ENCODE data around the gene SLC51B.

SLC51B gene

DNA sequence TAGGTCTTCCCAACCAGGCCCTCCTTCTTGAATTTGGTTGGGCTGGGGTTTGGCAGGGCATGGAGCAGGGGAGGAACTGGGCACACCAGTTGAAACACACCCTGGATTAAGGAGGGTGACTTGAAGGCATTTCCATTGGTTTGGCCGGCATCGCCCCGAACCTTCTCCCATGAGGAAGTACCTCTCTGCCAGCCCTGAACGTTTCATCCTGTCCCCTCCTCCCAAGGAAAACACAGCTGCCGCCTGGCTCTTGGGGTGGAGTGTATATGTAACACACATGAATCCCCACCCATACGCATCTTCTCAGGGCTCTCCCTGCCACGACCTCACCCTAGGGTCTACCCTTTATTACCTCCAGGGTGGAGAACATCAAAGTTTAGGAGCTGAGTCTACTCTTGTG is 55.3 kb downstream of the SLC51B start:
- no peak for DNase-seq (ENCODE audit: low read depth in 2 of 2)

- DNase-seq (ENCODE audit: low read depth in 2 of 2) = peak; percentile 38 to 43
These were observed 56.3 kb downstream of the SLC51B start for GRCh38 chr15:65101411-65101890.

DNA sequence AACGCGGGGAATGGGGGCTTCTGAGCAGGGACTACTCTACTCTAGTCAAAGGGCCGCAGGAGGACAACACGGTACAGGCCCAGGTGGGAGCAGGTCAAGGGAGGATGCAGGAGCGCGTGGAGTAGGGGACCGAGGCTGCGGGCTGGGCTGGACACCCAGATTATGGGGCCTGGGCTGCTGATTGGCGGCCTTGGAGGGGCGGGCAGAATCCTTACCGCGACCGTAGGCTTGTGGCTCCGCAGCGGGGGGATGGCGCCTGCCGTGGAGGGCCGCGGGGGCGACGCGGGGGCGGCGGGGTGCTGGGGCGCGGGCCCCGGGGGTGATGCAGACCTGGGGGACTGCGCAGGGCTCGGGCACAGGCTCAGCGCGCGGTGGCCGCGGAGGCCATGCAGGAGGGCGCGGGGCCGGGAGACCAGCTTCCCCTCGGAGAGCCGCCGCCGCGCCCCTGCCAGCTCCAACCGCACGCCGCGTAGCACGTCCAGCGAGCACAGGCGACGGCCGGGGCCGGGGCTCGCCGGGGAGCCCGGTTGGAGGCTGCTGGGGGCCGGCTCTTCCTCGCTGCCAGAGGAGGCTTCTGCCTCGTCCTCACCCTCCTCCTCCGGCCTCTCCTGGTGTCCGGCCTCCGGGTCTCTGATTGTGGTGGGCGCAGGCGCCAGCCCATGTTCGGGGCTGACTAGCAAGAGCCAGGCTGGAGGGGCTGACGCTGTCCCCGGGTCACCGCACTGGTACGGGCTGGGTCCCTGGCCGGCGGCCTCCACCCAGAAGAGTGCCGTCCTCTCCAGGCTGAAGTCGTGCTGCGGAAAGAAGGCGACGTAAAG is 56.9 kb downstream of the SLC51B start:
- DNase-seq (ENCODE audit: low read depth in 2 of 2) = no peak

DNA sequence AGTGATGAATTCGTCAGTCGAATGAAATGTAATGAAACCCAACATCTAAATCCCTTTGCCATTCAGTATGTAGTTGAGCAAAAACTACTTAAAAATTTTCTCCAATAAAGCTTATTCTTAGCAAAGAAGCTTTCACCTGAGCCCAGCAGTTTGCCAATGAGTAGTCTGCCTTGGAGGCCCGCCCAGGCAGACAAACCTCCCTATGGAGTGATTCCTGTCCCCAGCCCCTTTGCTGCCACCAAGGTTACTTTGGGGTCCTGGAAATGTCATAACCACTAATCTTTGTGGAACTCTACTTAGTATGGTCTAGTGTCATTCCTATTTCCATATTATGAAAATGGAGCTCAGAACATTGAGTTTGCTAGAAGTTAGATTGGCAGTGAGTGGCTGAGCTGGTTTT is 57.7 kb downstream of the SLC51B start:
- no peak for DNase-seq (ENCODE audit: low read depth in 2 of 2)
